PFSK-1 (cell line): Measurements from ENCODE around the gene VWA5B2.
A peak's percentile ranks its signal among the peaks of the same experiment; 100 is the strongest.

ENCODE experiments used
- POLR2AphosphoS5 ChIP-seq: IDR thresholded peaks from 2 replicates; pipeline ENCODE4 v1.6.1; 2012; ENCODE audit warnings: low read depth, mild to moderate bottlenecking, control low read depth, low read length, moderate library complexity
- REST ChIP-seq, 2 experiments: IDR thresholded peaks; 2 replicates each; pipeline versions ENCODE4 v1.6.1 to v1.8.0; 2011 to 2012; ENCODE audit warnings: low read depth in 2 of 2, low read length in 2 of 2, control low read depth in 1 of 2, inconsistent platforms in 1 of 2, mild to moderate bottlenecking in 1 of 2, moderate library complexity in 1 of 2; ENCODE audit not compliant: insufficient read depth in 1 of 2
- TAF1 ChIP-seq: IDR thresholded peaks from 2 replicates; pipeline ENCODE4 v1.6.1; 2012; ENCODE audit warnings: low read length, control low read depth, borderline replicate concordance; ENCODE audit not compliant: insufficient read depth

- TF ChIP-seq TAF1 (no peak), POLR2AphosphoS5 (no peak), REST (IDR thresholded peaks at IDR 0.05; ENCODE audit: insufficient read depth in 1 of 2, low read depth in 2 of 2, low read length in 2 of 2) (peak; percentile 86 to 95)
These were observed 11.2 kb downstream of the VWA5B2 start for GRCh38 chr3:184240384-184241140.
